Activated CD4-positive, alpha-beta T cell treated with anti-CD3 and anti-CD28 coated beads, Interleukin-2, amount 10 ng/mL, durations not matched to agents 24 days and 14 days (primary cell): Measurements from ENCODE around the gene C15orf39. TPM values are rescaled to one million over a fixed set of nuclear protein-coding genes. Genes with fewer than 3 reads are reported as not detected.
A peak's percentile ranks its signal among the peaks of the same experiment; 100 is the strongest.
"Not testable (repeated sequence)": the region's sequence is repeated elsewhere in the genome, so short reads cannot be mapped to it uniquely, and the experiment has no call there.

Source experiments
- DNase-seq: peaks from one replicate; pipeline ENCODE4 v3.0.0; 2022
- H3K27ac Mint-ChIP-seq: one replicate; pipeline ENCODE4 v1.8.0; 2022; ENCODE audit warnings: mild to moderate bottlenecking, mixed read lengths
- H3K27me3 Mint-ChIP-seq: one replicate; pipeline ENCODE4 v1.8.0; 2022; ENCODE audit warnings: mixed read lengths
- H3K36me3 Mint-ChIP-seq: one replicate; pipeline ENCODE4 v1.8.0; 2022; ENCODE audit warnings: low read depth, mild to moderate bottlenecking, mixed read lengths
- H3K4me1 Mint-ChIP-seq: one replicate; pipeline ENCODE4 v1.8.0; 2021; ENCODE audit warnings: mixed read lengths
- H3K4me3 Mint-ChIP-seq: one replicate; pipeline ENCODE4 v1.8.0; 2022; ENCODE audit warnings: mild to moderate bottlenecking, moderate library complexity, mixed read lengths
- H3K9me3 Mint-ChIP-seq: one replicate; pipeline ENCODE4 v1.8.0; 2021; ENCODE audit warnings: mixed read lengths
- intact Hi-C: fragments of 100-400 bp; cut with micrococcal nuclease; formaldehyde crosslinking; loops from one replicate; pipeline ENCODE4 v1.15.1; 2023
- total RNA-seq: library from RNA; stranded (reverse); gene quantifications from 2 replicates; pipeline ENCODE4 v1.2.3, GENCODE V29; 2022

Gene C15orf39
- total RNA-seq, 1 donor from 2014 or later: 43.2 TPM

GRCh38 chr15:75230551-75231371 is 29.1 kb downstream of the C15orf39 start:
- H3K4me3 Mint-ChIP-seq: no peak overlapping the region
- no peaks in the 10 kb centered on the region for H3K4me1 Mint-ChIP-seq
- intact Hi-C loops: no loop called here
- peaks cover 9% of the 10 kb centered on the region for H3K27me3 Mint-ChIP-seq
- no peak overlapping the region for H3K27ac Mint-ChIP-seq
- no peak for DNase-seq
- H3K36me3 Mint-ChIP-seq: no peaks in the 10 kb centered on the region
- no peaks in the 10 kb centered on the region for H3K9me3 Mint-ChIP-seq

GRCh38 chr15:75231836-75232235 is 30.2 kb downstream of the C15orf39 start:
- H3K27ac Mint-ChIP-seq: no peak overlapping the region
- intact Hi-C loops: no loop called here
- no peaks in the 10 kb centered on the region for H3K4me1 Mint-ChIP-seq
- DNase-seq: no peak
- H3K9me3 Mint-ChIP-seq: no peaks in the 10 kb centered on the region
- peaks cover 9% of the 10 kb centered on the region for H3K27me3 Mint-ChIP-seq
- H3K36me3 Mint-ChIP-seq: no peaks in the 10 kb centered on the region
- H3K4me3 Mint-ChIP-seq: no peak overlapping the region

- Mint-ChIP-seq H3K9me3 (no peaks in the 10 kb centered on the region), H3K27ac (no peak overlapping the region), H3K4me1 (no peaks in the 10 kb centered on the region), H3K27me3 (peaks cover 9% of the 10 kb centered on the region), H3K4me3 (no peak overlapping the region), H3K36me3 (no peaks in the 10 kb centered on the region)
- no peak for DNase-seq
- intact Hi-C loops: no loop called here
Observed at GRCh38 chr15:75232252-75232813, 30.7 kb downstream of the C15orf39 start.

GRCh38 chr15:75232826-75233503 is 31.3 kb downstream of the C15orf39 start:
- H3K27ac Mint-ChIP-seq: no peak overlapping the region
- H3K4me3 Mint-ChIP-seq: no peak overlapping the region
- H3K27me3 Mint-ChIP-seq: peaks cover 9% of the 10 kb centered on the region
- H3K9me3 Mint-ChIP-seq: no peaks in the 10 kb centered on the region
- H3K4me1 Mint-ChIP-seq: no peaks in the 10 kb centered on the region
- intact Hi-C loops: no loop called here
- DNase-seq: no peak
- no peaks in the 10 kb centered on the region for H3K36me3 Mint-ChIP-seq

- no peak for DNase-seq
- H3K4me3 Mint-ChIP-seq: no peak overlapping the region
- intact Hi-C loops: no loop called here
- peaks cover 12% of the 10 kb centered on the region for H3K27me3 Mint-ChIP-seq
- no peaks in the 10 kb centered on the region for H3K4me1 Mint-ChIP-seq
- no peak overlapping the region for H3K27ac Mint-ChIP-seq
- H3K36me3 Mint-ChIP-seq: no peaks in the 10 kb centered on the region
- no peaks in the 10 kb centered on the region for H3K9me3 Mint-ChIP-seq
Observed at GRCh38 chr15:75233504-75234190, 32.0 kb downstream of the C15orf39 start.

GRCh38 chr15:75234191-75234810 is 32.6 kb downstream of the C15orf39 start:
- DNase-seq: no peak
- Mint-ChIP-seq H3K4me3 (no peak overlapping the region), H3K27ac (no peak overlapping the region), H3K4me1 (no peaks in the 10 kb centered on the region), H3K36me3 (no peaks in the 10 kb centered on the region), H3K27me3 (peaks cover 16% of the 10 kb centered on the region), H3K9me3 (no peaks in the 10 kb centered on the region)
- intact Hi-C loops: no loop called here

GRCh38 chr15:75235051-75235673 is 33.5 kb downstream of the C15orf39 start:
- H3K36me3 Mint-ChIP-seq: no peaks in the 10 kb centered on the region
- H3K4me3 Mint-ChIP-seq: no peak overlapping the region
- peaks cover 21% of the 10 kb centered on the region for H3K27me3 Mint-ChIP-seq
- intact Hi-C loops: no loop called here
- H3K27ac Mint-ChIP-seq: no peak overlapping the region
- no peaks in the 10 kb centered on the region for H3K9me3 Mint-ChIP-seq
- DNase-seq: no peak
- peaks cover 3% of the 10 kb centered on the region for H3K4me1 Mint-ChIP-seq

GRCh38 chr15:75235760-75236729 is 34.4 kb downstream of the C15orf39 start:
- peak; percentile 51 for DNase-seq
- intact Hi-C loops: no loop called here
- H3K4me1 Mint-ChIP-seq: peaks cover 3% of the 10 kb centered on the region
- no peak overlapping the region for H3K4me3 Mint-ChIP-seq
- H3K27ac Mint-ChIP-seq: no peak overlapping the region
- H3K27me3 Mint-ChIP-seq: peaks cover 23% of the 10 kb centered on the region
- H3K36me3 Mint-ChIP-seq: no peaks in the 10 kb centered on the region
- no peaks in the 10 kb centered on the region for H3K9me3 Mint-ChIP-seq

- Mint-ChIP-seq H3K9me3 (no peaks in the 10 kb centered on the region), H3K36me3 (no peaks in the 10 kb centered on the region), H3K27ac (no peak overlapping the region), H3K4me1 (peaks cover 3% of the 10 kb centered on the region), H3K27me3 (peaks cover 16% of the 10 kb centered on the region), H3K4me3 (no peak overlapping the region)
- intact Hi-C loops: no loop called here
- no peak for DNase-seq
Observed at GRCh38 chr15:75237316-75237982, 35.8 kb downstream of the C15orf39 start.

GRCh38 chr15:75238150-75238549 is 36.5 kb downstream of the C15orf39 start:
- no peak for DNase-seq
- peaks cover 14% of the 10 kb centered on the region for H3K27me3 Mint-ChIP-seq
- no peaks in the 10 kb centered on the region for H3K36me3 Mint-ChIP-seq
- intact Hi-C loops: no loop called here
- peaks cover 3% of the 10 kb centered on the region for H3K4me1 Mint-ChIP-seq
- H3K4me3 Mint-ChIP-seq: no peak overlapping the region
- H3K9me3 Mint-ChIP-seq: no peaks in the 10 kb centered on the region
- H3K27ac Mint-ChIP-seq: no peak overlapping the region

- H3K9me3 Mint-ChIP-seq, H3K4me3 Mint-ChIP-seq, H3K36me3 Mint-ChIP-seq, DNase-seq, intact Hi-C loops, H3K4me1 Mint-ChIP-seq, H3K27ac Mint-ChIP-seq: not testable (repeated sequence)
- H3K27me3 Mint-ChIP-seq: peaks cover 17% of the 10 kb centered on the region
Observed at GRCh38 chr15:75245741-75246140, 44.1 kb downstream of the C15orf39 start.

- H3K4me1 Mint-ChIP-seq: not testable (repeated sequence)
Observed at GRCh38 chr15:75248991-75249390, 47.3 kb downstream of the C15orf39 start.

More at GRCh38 chr15:75248991-75249390, 47.3 kb downstream of the C15orf39 start:
- intact Hi-C loops, H3K9me3 Mint-ChIP-seq, H3K36me3 Mint-ChIP-seq, H3K4me3 Mint-ChIP-seq, DNase-seq, H3K27ac Mint-ChIP-seq: not testable (repeated sequence)
- H3K27me3 Mint-ChIP-seq: peaks cover 27% of the 10 kb centered on the region
